HG02973 (cell line): ENCODE data around the gene PDE4C.
"Not testable (repeated sequence)": the region's sequence is repeated elsewhere in the genome, so short reads cannot be mapped to it uniquely, and the experiment has no call there.

Experiments used
- ATAC-seq: cut with Tn5 transposase; IDR thresholded peaks from one replicate; pipeline ENCODE4 v1.9.1; 2021; ENCODE audit warnings: moderate library complexity; ENCODE audit not compliant: unreplicated experiment

The PDE4C gene

GRCh38 chr19:18223860-18224524 is 2.2 kb downstream of the PDE4C start:
- ATAC-seq: peak; percentile 13

DNA sequence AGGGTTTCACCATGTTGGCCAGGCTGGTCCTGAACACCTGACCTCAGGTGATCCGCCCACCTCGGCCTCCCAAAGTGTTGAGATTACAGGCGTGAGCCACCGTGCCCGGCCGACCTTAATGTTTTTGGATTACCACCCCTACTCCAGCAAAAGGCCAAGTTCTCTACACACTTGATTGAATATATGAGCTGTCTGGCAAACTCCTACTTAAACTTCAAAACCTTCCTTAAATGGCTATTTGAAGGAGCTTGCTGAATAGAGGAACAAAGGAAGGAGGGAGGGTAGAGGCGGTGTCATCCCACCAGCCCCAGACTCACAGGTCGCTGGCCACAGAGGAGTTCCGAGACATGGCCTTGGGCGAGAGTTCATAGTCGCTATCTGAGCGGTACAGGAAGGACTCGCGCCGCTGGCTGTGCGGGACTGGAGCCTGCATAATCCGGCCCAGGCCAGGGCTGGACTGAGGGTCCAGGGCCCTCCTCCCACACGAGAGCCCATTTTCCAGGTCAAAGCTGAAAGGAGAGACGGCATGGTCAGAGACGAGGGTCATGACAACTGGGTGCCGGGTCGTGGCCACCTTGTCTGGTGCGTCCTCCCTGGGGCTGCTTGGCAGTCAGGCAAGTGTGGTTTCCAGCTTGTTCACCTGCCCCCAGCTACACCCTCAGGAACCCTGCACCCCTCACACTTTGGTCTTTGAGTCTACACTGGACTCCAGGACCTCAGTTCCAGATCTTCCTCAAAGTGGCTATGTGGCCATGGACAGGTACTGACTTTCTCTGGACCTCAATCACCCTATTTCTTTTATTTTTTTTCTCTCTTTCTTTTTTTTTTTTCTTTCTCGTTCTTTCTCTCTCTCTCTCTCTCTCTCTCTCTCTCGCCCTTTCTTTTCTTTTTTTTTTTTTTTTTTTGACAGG is 4.2 kb downstream of the PDE4C start:
- no peak for ATAC-seq

- ATAC-seq: no peak
These were observed 5.5 kb downstream of the PDE4C start for GRCh38 chr19:18220632-18221275.

GRCh38 chr19:18219911-18220631 is 6.2 kb downstream of the PDE4C start:
- no peak for ATAC-seq

GRCh38 chr19:18218600-18218999 is 7.6 kb downstream of the PDE4C start:
- no peak for ATAC-seq

- no peak for ATAC-seq
These were observed 8.1 kb downstream of the PDE4C start for GRCh38 chr19:18218159-18218558.

GRCh38 chr19:18216789-18217188 is 9.4 kb downstream of the PDE4C start:
- no peak for ATAC-seq

GRCh38 chr19:18214779-18215433 is 11.3 kb downstream of the PDE4C start:
- no peak for ATAC-seq

GRCh38 chr19:18211683-18212082 is 14.6 kb downstream of the PDE4C start:
- no peak for ATAC-seq

DNA sequence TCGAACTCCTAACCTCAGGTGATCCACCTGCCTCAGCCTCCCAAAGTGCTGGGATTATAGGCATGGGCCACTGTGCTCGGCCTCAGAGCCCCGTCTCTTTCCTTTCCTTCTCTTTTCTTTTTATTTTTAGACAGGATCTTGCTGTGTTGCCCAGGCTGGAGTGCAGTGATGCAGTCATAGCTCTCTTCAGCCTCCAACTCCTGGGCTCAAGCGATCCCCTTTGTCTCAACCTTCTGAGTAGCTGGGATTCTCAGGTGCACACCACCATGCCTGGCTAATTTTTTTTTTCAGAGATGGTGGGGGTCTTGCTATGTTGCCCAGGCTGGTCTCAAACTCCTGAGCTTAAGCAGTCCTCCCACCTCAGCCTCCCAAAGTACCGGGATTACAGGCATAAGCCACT is 16.3 kb downstream of the PDE4C start:
- not testable (repeated sequence) for ATAC-seq

DNA sequence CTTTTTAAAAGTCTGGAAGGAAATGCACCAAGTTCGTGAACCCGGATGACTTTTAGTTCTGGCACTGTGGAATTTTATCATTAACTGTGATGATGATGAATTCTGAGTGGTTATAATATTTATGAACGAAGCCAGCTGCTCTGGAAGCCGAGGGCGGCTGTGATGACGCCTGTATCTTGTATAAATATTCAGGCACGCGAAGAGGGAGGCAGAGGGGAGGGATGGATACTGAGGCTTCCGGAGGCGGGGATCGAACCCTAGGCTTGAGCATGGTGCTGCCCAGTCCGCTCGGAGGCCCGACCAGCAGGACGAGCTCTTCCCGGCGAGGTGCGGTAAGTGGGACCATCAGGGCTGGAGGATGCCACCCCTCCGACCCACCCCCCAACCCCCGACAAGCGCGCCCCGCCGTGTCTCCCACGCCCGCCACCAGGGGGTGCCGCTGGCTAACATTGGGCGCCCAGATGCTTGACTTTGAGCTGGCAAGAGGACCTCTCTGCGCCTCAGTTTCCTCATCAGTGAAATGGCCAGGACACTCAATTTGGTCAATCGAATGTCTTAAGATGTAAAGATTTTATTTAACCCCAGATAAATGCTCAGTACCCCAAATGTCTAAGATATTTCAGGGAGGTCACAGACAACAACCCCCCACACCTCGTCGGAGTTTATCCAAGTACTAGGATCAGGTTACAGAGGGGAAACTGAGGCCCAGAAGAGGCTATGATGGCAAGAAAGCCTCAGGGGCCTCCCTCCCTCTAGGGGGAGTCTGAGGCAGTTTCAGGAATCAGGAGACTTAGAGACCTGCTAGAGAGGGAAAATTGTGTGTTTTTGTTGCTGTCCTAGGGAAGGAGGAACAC is 17.9 kb downstream of the PDE4C start:
- ATAC-seq: no peak

DNA sequence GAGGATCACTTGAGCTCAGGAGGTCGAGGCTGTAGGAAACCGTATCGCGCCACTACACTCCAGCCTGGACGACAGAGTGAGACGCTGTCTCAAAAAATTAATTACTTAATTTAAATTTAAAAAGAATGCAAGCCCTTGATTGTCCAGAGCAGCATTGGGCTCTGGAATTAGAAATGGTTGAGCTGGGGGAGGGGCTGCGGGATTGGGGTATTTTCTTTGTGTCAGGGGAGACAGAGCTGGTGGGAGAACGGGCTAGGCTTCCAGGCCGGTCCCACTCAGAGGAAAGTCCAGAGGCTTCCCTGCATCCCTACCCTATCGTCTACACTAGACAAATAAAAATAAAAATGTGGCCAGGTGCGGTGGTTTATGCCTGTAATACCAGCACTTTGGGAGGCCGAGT is 20.2 kb downstream of the PDE4C start:
- ATAC-seq: no peak

DNA sequence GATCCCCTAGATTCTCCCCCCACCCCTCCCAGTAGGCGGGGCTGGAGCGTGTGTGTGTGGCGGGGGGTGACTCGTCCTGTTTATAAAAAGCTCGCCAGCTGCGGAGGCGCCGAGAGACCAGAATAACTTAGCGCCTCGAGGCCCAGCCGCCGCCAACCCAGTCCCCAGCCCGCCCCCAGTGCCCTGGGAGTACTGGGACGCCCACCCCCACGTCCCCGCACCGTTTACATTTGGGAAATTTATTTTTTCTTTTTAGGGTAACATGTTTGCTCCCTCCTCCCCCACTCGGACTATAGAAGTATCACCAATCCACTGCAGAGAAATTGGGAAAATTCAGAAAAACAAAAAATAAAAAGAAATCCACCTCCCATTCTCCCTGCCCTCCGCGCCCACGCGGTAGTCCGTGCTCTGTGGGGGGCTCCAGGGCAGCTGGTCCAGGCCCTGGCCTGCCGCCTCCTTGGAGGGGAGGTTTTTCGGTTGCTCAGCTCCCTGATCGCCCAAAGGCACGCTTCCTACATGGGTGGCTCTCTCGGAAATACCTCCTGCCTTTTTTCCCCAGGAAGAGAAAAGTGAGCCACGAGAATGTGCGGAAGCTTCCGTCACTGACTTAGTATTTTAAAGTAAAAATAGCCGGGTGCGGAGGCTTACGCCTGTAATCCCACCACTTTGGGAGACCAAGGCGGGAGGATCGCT is 20.9 kb downstream of the PDE4C start:
- no peak for ATAC-seq

DNA sequence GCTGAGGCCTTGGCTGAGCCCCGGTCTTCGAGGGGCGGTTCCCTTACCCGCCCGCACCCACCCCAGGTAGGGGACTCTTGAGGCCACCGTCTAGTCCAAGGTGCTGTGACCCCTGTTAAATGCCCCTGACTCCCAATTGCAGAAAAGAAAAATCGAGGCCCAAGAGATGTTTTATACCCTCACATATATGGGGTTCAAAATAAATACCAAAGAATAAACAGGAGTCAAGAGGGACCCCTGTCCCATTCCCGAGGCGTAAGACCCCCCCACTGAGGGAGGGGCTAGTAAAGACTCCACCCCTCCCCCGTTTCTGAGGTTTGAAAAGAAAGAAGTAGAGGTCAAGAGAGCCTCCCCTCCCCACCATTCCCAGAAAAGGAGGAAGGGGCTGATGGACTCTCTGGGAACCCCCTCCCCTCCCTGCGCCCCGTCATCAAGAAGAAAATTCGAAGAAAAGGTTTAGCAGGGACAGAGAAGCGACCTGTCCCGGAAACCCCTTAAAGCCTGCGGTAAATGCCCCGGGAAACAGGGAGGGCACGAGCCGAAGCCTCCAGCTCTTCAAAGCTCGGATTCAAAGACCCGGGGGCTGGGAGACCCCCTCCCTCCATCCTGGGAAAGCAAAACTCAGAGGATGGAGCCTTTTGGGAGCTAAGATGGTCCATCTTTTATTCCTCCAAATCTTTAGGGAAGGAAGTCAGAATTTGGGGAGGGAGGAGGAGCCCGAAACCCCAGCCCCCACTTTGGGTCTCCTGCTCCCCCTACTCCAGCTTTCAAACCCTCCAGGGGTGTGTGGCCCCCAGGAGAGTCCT is 21.6 kb downstream of the PDE4C start:
- peak; percentile 1 for ATAC-seq

- ATAC-seq: peak; percentile 88
These were observed 22.3 kb downstream of the PDE4C start, which contains the start of gene RAB3A for GRCh38 chr19:18203863-18204393. TSS of gene RAB3A (minus strand) at chr19:18204042. CDS start at chr19:18202740, 1,302 bp downstream.

GRCh38 chr19:18203408-18203862 is 22.8 kb downstream of the PDE4C start:
- ATAC-seq: peak; percentile 6

GRCh38 chr19:18202778-18203407 is 23.3 kb downstream of the PDE4C start:
- ATAC-seq: no peak
